Neural progenitor cell (in vitro differentiated cells): ENCODE measurements around the gene SLC25A48. TPM values are rescaled to one million over a fixed set of nuclear protein-coding genes. Genes with fewer than 3 reads are reported as not detected.

Experiments
- DNase-seq: peaks from one replicate; pipeline ENCODE4 v3.0.0-alpha.2; 2016; ENCODE audit warnings: low spot score
- H2AFZ ChIP-seq: fragments of 200-600 bp; sonication (generic); replicated peaks from 2 replicates; pipeline ENCODE4 v1.6.1; 2016; ENCODE audit warnings: antibody characterized with exemption
- H3F3A ChIP-seq: fragments of 200-600 bp; sonication (generic); 2 replicates; pipeline ENCODE4 v1.6.1; 2016; ENCODE audit warnings: antibody characterized with exemption, low read depth
- H3K27ac ChIP-seq: fragments of 200-600 bp; sonication (generic); 2 replicates; pipeline ENCODE4 v1.5.1; 2016; ENCODE audit warnings: mild to moderate bottlenecking
- H3K27me3 ChIP-seq: fragments of 200-600 bp; sonication (generic); 2 replicates; pipeline ENCODE4 v1.6.1; 2016; ENCODE audit warnings: mild to moderate bottlenecking, moderate library complexity
- H3K36me3 ChIP-seq: fragments of 200-600 bp; sonication (generic); 2 replicates; pipeline ENCODE4 v1.5.1; 2016
- H3K4me1 ChIP-seq: fragments of 200-600 bp; sonication (generic); 2 replicates; pipeline ENCODE4 v1.6.1; 2016; ENCODE audit warnings: mixed run types
- H3K4me2 ChIP-seq: fragments of 200-600 bp; sonication (generic); 2 replicates; pipeline ENCODE4 v1.6.1; 2016
- H3K4me3 ChIP-seq: fragments of 200-600 bp; sonication (generic); 2 replicates; pipeline ENCODE4 v1.5.1; 2016
- H3K79me2 ChIP-seq: fragments of 200-600 bp; sonication (generic); 2 replicates; pipeline ENCODE4 v1.6.1; 2016; ENCODE audit warnings: low read depth
- H3K9ac ChIP-seq: fragments of 200-600 bp; sonication (generic); 2 replicates; pipeline ENCODE4 v1.6.1; 2016
- H3K9me3 ChIP-seq: fragments of 200-600 bp; sonication (generic); 2 replicates; pipeline ENCODE4 v1.5.1; 2016; ENCODE audit warnings: low read depth
- H4K20me1 ChIP-seq: fragments of 200-600 bp; sonication (generic); 2 replicates; pipeline ENCODE4 v1.6.1; 2016; ENCODE audit warnings: low read depth
- H3K27ac Mint-ChIP-seq: 3 replicates; pipeline ENCODE4 v1.8.0; 2021; ENCODE audit warnings: mixed read lengths
- H3K27me3 Mint-ChIP-seq: 2 replicates; pipeline ENCODE4 v1.8.0; 2022; ENCODE audit warnings: low read depth, mild to moderate bottlenecking, inconsistent platforms, moderate library complexity, mixed read lengths; ENCODE audit not compliant: insufficient read depth
- H3K36me3 Mint-ChIP-seq: 3 replicates; pipeline ENCODE4 v1.8.0; 2021; ENCODE audit warnings: mixed read lengths
- H3K4me1 Mint-ChIP-seq: 3 replicates; pipeline ENCODE4 v1.8.0; 2021; ENCODE audit warnings: mixed read lengths
- H3K4me3 Mint-ChIP-seq: 3 replicates; pipeline ENCODE4 v1.8.0; 2021; ENCODE audit warnings: mild to moderate bottlenecking, moderate library complexity, mixed read lengths
- H3K9me3 Mint-ChIP-seq: 3 replicates; pipeline ENCODE4 v1.8.0; 2020; ENCODE audit warnings: mixed read lengths
- EZH2 ChIP-seq: fragments of 200-600 bp; sonication (generic); IDR thresholded peaks from 2 replicates; pipeline ENCODE4 v1.6.1; 2017; ENCODE audit warnings: antibody characterized with exemption, mild to moderate bottlenecking, moderate library complexity
- EZH2phosphoT487 ChIP-seq: fragments of 200-600 bp; sonication (generic); IDR thresholded peaks from 2 replicates; pipeline ENCODE4 v1.6.1; 2017; ENCODE audit warnings: antibody characterized with exemption
- total RNA-seq: library from RNA; depleted of rRNA; stranded (reverse); fragments of >200 nt; gene quantifications from 2 replicates; pipeline ENCODE4 v1.2.3, GENCODE V29; 2015; ENCODE audit warnings: low replicate concordance
- TF ChIP-seq, protein P1 (sequence below): fragments of 200-600 bp; sonication (generic); IDR thresholded peaks from 2 replicates; pipeline ENCODE4 v1.5.1; 2017; ENCODE audit warnings: antibody characterized with exemption, mild to moderate bottlenecking

The SLC25A48 gene
- total RNA-seq, 1 donor from 2014 or later = not detected

- H4K20me1 ChIP-seq = peaks cover 3% of the 10 kb centered on the region
- no peak overlapping the region for H3K27ac Mint-ChIP-seq
- no peak overlapping the region for H3K4me3 ChIP-seq
- H3K9me3 Mint-ChIP-seq = no peaks in the 10 kb centered on the region
- H3K4me1 ChIP-seq = no peaks in the 10 kb centered on the region
- no peak overlapping the region for H3K4me3 Mint-ChIP-seq
- no peak overlapping the region for H3K27ac ChIP-seq
- H3F3A ChIP-seq = no peaks in the 10 kb centered on the region
- TF ChIP-seq, protein P1, sequence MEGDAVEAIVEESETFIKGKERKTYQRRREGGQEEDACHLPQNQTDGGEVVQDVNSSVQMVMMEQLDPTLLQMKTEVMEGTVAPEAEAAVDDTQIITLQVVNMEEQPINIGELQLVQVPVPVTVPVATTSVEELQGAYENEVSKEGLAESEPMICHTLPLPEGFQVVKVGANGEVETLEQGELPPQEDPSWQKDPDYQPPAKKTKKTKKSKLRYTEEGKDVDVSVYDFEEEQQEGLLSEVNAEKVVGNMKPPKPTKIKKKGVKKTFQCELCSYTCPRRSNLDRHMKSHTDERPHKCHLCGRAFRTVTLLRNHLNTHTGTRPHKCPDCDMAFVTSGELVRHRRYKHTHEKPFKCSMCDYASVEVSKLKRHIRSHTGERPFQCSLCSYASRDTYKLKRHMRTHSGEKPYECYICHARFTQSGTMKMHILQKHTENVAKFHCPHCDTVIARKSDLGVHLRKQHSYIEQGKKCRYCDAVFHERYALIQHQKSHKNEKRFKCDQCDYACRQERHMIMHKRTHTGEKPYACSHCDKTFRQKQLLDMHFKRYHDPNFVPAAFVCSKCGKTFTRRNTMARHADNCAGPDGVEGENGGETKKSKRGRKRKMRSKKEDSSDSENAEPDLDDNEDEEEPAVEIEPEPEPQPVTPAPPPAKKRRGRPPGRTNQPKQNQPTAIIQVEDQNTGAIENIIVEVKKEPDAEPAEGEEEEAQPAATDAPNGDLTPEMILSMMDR = no peak
- TF ChIP-seq EZH2phosphoT487 = no peak
- no peak for TF ChIP-seq EZH2
- no peaks in the 10 kb centered on the region for H3K36me3 Mint-ChIP-seq
- DNase-seq = no peak
- peaks cover 11% of the 10 kb centered on the region for H3K4me1 Mint-ChIP-seq
- H3K36me3 ChIP-seq = no peaks in the 10 kb centered on the region
- no peak overlapping the region for H2AFZ ChIP-seq
- no peaks in the 10 kb centered on the region for H3K79me2 ChIP-seq
- no peak overlapping the region for H3K4me2 ChIP-seq
- no peaks in the 10 kb centered on the region for H3K9me3 ChIP-seq
- peaks cover 26% of the 10 kb centered on the region for H3K27me3 Mint-ChIP-seq
- H3K9ac ChIP-seq = no peak overlapping the region
- peaks cover 43% of the 10 kb centered on the region for H3K27me3 ChIP-seq
Measured at GRCh38 chr5:135829179-135829578, 5.3 kb upstream of the SLC25A48 start.

DNA sequence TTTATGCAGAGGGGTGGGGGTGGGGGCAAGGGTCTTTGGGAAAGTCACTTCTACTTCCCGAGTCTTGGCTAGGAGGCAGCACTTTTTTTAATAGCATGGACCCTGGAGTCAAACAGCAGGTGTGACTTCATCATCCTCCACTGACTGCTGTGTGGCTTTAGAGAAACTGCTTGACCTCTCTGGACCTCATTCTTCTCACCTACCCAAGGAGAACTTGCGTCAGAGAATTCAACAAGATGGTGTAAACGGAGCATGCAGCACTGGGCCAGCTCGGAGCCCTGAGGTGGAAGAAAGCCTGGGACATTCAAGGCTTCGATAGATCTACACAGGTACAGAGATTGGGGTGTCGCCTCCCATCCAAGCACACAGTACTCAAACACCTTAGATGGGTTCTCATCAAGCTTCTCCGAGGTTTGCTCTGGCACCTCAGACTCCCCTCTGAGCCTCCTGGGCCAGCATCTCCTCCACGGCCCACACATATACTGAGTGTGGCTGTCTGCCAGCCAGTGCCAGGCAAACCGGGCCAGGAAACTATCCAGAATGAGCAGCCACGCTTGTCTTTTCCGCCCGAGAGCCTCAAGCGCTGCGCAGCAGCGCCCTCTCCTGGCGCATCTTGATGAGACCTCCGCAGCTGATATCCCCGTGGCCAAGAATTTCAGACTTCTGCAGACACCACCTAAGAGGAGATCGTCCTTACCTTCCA lies 4.6 kb upstream of the SLC25A48 start:
- no peak overlapping the region for H3K4me2 ChIP-seq
- Mint-ChIP-seq H3K36me3 (no peaks in the 10 kb centered on the region), H3K4me3 (no peak overlapping the region), H3K27me3 (peaks cover 32% of the 10 kb centered on the region), H3K4me1 (peaks cover 12% of the 10 kb centered on the region), H3K9me3 (no peaks in the 10 kb centered on the region), H3K27ac (no peak overlapping the region)
- DNase-seq = peak; percentile 89
- no peaks in the 10 kb centered on the region for H3K79me2 ChIP-seq
- no peaks in the 10 kb centered on the region for H3K9me3 ChIP-seq
- H3F3A ChIP-seq = no peaks in the 10 kb centered on the region
- no peak overlapping the region for H3K4me3 ChIP-seq
- H3K27me3 ChIP-seq = peaks cover 50% of the 10 kb centered on the region
- no peak overlapping the region for H3K27ac ChIP-seq
- no peak for TF ChIP-seq EZH2phosphoT487
- TF ChIP-seq, protein P1 = peak; percentile 90
- TF ChIP-seq EZH2 = no peak
- H4K20me1 ChIP-seq = peaks cover 3% of the 10 kb centered on the region
- no peaks in the 10 kb centered on the region for H3K4me1 ChIP-seq
- H3K36me3 ChIP-seq = no peaks in the 10 kb centered on the region
- H3K9ac ChIP-seq = no peak overlapping the region
- no peak overlapping the region for H2AFZ ChIP-seq

DNA sequence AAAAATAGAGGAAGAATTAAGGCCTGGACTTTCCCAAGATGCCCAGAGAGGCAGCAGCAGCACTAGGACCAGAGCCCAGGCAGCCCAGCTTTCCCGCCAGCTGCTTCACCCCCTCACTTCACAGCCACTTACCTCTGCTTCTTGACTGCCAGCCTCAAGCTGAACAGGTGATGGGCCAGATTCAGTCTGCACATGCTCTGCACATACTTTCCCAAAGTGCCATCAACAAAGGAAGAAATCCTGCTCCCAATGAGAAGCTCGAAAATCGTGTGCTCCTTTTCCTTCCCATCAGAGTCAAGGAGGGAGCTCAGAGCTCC lies 4.1 kb upstream of the SLC25A48 start:
- Mint-ChIP-seq H3K4me3 (peak overlapping the region; percentile 12), H3K9me3 (no peaks in the 10 kb centered on the region), H3K36me3 (no peaks in the 10 kb centered on the region), H3K27ac (no peak overlapping the region), H3K27me3 (peaks cover 37% of the 10 kb centered on the region), H3K4me1 (peaks cover 12% of the 10 kb centered on the region)
- H3K27ac ChIP-seq = no peak overlapping the region
- no peak overlapping the region for H2AFZ ChIP-seq
- no peaks in the 10 kb centered on the region for H3K36me3 ChIP-seq
- DNase-seq = no peak
- no peaks in the 10 kb centered on the region for H3F3A ChIP-seq
- H3K27me3 ChIP-seq = peaks cover 55% of the 10 kb centered on the region
- no peaks in the 10 kb centered on the region for H3K79me2 ChIP-seq
- no peak overlapping the region for H3K9ac ChIP-seq
- H3K4me2 ChIP-seq = no peak overlapping the region
- peaks cover 3% of the 10 kb centered on the region for H4K20me1 ChIP-seq
- TF ChIP-seq, protein P1 = no peak
- no peak for TF ChIP-seq EZH2
- no peak for TF ChIP-seq EZH2phosphoT487
- no peak overlapping the region for H3K4me3 ChIP-seq
- no peaks in the 10 kb centered on the region for H3K9me3 ChIP-seq
- peaks cover 4% of the 10 kb centered on the region for H3K4me1 ChIP-seq
